ENCODE results near the gene KAT8.

GRCh38 chr16:31148896-31149295, 31.4 kb downstream of the KAT8 start:
- TF ChIP-seq CTCF (IDR thresholded peaks at IDR 0.05), result no peak
- TF ChIP-seq POLR2A (IDR thresholded peaks at IDR 0.05), result no peak
